Posterior cingulate gyrus (tissue), 11 donors: ENCODE results near the gene BCLAF1.
"Not testable (repeated sequence)": the region's sequence is repeated elsewhere in the genome, so short reads cannot be mapped to it uniquely, and the experiment has no call there.

Experiments used
- DNase-seq, 10 donors: peaks; one replicate each; pipeline versions ENCODE4 v3.0.0 to v3.0.0-alpha.2; 2020 to 2021; ENCODE audit warnings: mixed read lengths in 3 of 10
- intact Hi-C: fragments of 100-400 bp; cut with DNase I; formaldehyde crosslinking; loops from one replicate; pipeline ENCODE4 v1.15.1; 2023

BCLAF1 gene

DNA sequence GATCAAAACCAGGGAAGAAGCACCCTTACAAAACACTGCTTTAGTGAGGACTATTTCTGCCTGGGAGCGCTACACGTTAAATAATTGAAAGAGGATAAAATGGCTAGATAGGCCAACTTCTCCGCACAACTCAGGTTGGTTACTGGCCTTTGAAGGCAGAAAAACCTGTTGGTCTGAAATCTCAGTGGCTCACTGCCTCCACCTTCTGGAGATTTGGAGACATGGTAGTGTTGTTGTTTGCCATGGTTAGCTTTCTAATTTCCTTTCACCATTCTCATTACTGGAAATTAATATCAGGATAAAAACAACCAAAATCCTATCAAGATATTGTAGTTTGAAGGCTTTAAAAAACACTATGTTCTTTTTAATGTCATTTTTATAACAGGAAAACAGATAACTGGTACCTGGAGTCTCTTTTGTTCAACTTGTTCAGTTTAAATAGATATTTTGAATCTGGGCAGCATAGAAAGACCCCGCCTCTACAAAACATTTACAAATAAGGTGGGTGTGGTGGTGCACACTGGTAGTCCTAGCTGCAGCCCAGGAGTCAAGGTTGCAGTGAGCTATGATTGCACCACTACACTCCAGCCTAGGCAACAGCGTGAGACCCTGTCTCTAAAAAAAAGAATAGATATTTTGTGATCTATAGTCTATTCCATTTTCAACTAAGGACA, 27.5 kb upstream of the BCLAF1 start:
- intact Hi-C loops: loop anchor here (10.0 kb wide), 2 partner anchors 62 to 812 kb away; partner anchors contain the start of gene MTFR2

GRCh38 chr6:136315594-136315993, 25.9 kb upstream of the BCLAF1 start:
- intact Hi-C loops: loop anchor here (10.0 kb wide), 2 partner anchors 61 to 811 kb away; partner anchors contain the start of gene MTFR2
- DNase-seq: no peak

More for the DNA sequence above, 27.5 kb upstream of the BCLAF1 start:
- peak in 6 of 10 donors; percentile 29 to 88 (median 62) for DNase-seq

GRCh38 chr6:136312975-136313374, 23.3 kb upstream of the BCLAF1 start:
- DNase-seq: no peak
- intact Hi-C loops: loop anchor here (10.0 kb wide), 2 partner anchors 58 to 808 kb away; partner anchors contain the start of gene MTFR2

DNA sequence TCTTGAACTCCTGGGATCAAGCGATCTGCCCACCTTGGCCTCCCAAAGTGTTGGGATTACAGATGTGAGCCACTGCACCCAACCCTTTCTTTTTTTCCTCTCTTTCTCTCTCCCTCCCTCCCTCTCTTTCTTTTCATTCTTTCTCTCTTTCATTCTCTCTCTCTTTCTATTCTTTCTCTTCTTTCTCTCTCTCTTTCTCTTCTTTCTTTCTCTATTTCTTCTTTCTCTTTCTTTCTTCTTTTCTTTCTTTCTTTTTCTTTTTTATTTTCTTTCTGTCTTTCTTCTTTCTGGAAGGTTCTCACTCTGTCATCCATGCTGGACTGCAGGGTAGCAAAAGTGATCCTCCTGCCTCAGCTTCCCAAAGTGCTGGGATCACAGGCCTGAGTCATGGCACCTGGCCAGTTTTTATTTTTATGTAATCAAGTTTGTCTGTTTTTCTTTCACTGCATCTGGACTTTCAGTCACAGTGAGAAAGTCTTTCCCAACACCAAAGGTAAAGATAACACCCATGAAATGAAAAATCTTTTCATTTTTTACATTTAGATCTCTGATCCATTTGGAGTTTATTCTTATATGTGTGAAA, 20.2 kb upstream of the BCLAF1 start:
- DNase-seq: no peak
- intact Hi-C loops: loop anchor here (10.0 kb wide), 2 partner anchors 55 to 805 kb away; partner anchors contain the start of gene MTFR2

DNA sequence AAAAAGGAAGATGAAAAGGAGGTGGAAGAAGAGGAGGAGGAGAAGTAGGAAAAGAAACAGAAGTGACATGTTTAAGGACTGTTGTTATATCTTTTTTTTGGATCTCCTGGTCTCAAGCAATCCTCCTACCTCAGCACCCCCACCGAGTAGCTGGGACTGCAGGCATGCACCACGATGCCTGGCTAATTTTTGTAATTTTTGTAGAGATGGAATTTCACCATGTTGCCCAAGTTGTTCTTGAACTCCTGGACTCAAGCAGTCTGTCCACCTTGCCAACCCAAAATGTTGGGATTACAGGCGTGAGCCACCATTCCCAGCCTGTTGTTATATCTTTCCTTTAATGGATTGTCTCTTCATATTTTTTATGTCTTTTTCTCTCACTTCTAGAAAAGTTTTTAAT, 19.5 kb upstream of the BCLAF1 start:
- intact Hi-C loops: no loop called here
- no peak for DNase-seq

DNA sequence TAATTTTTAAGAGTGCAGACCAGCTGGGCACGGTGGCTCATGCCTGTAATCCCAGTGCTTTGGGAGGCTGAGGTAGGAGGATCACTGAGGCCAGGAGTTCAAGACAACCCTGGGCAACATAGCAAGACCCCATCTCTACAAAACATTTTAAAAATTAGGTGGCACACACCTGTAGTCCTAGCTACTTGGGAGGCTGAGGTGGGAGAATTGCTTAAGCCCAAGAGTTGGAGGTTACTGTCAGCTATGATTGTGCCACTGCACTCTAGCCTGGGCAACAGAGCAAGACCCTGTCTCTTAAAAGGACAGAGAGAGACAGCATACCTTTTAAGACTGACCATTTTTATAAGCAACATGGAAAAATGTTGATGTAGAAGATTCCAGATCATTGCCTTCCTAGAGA, 18.8 kb upstream of the BCLAF1 start:
- intact Hi-C loops, DNase-seq: not testable (repeated sequence)

DNA sequence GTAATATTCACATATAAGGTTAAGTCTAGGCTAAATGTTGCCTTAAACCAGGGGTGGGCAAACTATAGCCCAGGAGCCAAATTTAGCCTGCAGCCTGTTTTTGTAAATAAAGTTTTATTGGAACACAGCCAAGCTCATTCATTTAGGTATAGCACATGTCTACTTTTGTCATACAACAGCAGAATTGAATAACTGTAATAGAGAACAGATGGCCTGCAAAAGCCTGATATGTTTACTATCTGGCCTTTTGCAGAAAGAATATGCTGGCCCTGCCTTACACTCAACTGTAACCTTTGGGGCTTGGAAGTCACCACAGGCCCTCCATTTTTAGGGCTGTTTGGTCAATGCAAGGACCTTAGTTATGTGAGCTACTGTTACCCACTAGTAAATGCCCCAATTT, 17.7 kb upstream of the BCLAF1 start:
- intact Hi-C loops: no loop called here
- DNase-seq: no peak

DNA sequence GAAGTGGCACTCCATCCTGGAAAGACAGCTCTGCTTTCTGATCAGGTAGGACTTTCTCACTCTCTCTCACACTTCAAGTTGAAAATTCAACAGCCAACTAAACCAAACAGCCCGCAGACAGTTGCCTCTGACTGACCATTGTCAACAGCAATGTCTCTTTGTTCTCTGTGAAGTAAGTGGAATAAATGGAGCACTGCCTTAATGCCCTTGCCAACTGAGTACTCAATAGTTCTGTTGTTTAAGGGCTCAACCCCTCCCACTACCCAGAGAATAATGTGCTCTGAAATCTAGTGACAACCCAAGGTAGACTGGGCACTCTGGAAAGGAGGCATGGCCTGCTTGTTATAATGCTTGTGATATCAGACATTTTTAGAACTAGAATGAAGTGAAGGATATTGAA, 16.8 kb upstream of the BCLAF1 start:
- peak in 2 of 10 donors; percentile 17 to 49 for DNase-seq
- intact Hi-C loops: no loop called here

DNA sequence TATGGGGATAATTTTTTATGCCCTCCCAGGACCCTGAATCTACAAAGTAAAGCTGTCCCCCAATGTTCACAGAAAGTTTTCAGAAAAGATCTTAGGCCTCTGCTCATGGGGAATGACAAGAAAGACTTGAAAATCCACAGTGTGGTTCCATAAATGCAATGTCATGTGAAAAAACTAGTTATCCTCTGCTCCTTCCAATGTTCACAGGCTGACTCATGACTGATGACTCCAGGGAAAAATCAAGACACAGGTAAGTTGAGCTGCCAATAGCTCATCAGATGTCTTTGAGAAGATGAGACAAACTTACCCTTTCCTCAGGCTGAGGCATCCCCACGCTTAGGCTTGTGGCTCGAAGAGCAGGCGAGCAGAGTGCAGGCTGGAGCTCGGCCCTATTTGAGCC, 14.8 kb upstream of the BCLAF1 start:
- intact Hi-C loops: no loop called here
- DNase-seq: no peak

DNA sequence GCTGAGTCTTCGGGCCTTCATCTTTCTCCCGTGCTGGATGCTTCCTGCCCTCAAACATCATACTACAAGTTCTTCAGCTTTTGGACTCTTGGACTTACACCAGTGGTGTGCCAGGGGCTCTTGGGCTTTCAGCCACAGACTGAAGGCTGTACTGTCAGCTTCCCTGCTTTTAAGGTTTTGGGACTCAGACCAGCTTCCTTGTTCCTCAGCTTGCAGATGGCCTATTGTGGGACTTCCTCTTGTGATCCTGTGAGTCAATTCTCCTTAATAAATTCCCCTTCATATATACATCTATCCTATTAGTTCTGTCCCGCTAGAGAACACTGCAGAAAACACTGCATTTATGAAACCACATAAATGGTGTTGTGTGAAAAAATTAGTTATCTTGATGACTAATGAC, 13.9 kb upstream of the BCLAF1 start:
- no peak for DNase-seq
- intact Hi-C loops: no loop called here

DNA sequence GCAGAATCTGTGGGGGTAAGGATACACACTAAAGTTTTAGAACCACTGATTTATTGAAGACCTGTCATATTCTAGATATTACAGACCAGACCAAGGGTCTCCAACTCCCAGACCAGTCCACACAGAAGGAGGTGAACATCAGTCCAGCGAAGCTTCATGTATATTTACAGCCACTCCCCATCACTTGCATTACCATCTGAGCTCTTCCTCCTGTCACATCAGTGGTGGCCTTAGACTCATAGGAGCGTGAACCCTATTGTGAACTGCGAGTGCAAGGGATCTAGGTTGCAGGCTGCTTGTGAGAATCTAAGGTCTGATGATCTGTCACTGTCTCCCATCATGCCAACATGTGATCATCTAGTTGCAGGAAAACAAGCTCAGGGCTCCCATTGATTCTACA, 5.0 kb upstream of the BCLAF1 start:
- intact Hi-C loops: no loop called here
- no peak for DNase-seq

DNA sequence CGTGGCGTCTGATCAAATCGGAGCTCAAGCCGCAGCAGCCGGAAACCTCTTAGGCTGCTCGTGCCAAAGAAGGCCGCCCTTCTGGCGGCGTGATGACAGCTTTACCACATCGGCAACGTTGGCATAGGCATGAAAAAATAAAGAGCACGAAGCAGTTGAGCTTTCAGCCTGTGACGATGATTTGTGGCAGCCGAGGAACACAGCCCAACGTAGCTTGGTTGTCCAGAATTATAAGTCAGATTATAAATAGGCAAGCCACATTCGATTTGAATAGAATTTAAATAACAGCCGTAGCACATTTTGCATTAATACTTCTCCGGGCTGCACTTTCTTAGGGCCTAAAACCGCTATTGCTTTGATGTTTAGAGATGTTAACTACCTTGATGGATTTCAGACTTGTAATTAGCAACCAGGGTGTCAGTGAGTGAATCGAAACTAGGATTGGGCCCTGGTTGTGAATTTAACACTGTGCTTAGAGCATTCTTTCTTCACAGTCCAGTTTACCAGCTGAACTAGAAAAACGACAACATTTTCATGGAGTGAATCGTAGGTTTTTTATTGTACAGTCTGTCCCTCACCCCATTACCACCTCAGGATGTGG, 864 bp upstream of the BCLAF1 start:
- intact Hi-C loops: no loop called here
- DNase-seq: peak; percentile 43 to 93 (median 62)

DNA sequence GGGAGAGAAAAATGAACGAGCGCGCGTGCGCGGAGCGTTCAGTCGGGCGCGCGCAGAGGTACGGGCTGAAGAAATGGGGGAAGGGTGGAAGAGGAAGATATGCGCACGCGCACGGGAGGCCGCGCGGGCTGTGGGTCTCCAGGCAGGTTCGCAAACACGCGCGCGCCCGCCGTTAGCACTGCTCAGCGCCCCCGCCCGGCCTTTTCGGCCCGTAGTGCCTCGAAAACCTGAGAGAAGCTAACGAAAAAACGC, 393 bp downstream of the BCLAF1 start:
- peak; percentile 81 to 98 (median 86) for DNase-seq
- intact Hi-C loops: loop anchor here (2.0 kb wide), 1 partner anchor 262 kb away; the partner anchor contains the start of gene MAP7

DNA sequence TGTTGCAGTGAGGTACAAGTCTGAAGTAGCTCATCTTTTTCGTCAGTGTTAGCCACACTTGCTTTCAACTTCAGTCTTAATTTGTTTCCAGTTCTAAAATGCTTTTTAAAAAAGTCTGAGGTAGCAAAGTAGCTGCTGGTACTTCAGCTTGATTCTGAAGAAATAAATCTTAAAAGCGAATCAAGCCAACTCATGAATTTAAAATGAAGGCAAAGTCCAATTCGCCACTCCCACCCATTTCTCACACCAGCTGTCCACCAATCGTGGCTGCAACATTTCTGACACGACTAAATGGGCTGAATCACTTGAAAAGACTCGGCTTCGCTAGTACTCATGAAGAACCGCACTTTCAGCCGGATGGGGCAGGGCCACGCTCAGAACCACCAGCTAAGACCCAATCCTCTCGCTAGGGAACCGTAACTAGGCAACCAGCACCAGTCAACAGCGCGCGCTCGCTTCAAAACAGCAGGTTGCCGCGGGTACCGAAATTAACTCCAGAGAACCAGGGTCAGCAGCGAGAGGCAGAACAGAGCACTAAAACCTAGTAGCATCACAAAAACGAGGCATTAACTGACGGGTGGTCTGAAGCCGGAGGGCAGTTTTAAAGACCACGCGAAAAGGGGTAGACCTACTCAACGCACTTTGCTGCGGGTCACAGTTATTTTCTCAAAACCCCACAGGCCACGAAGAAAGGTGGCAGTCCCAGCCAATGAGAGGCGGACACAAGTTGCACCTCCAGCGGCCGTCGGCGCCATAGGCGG, 900 bp downstream of the BCLAF1 start:
- DNase-seq: peak; percentile 44 to 95 (median 66)
- intact Hi-C loops: loop anchor here (2.0 kb wide), 1 partner anchor 262 kb away; the partner anchor contains the start of gene MAP7

DNA sequence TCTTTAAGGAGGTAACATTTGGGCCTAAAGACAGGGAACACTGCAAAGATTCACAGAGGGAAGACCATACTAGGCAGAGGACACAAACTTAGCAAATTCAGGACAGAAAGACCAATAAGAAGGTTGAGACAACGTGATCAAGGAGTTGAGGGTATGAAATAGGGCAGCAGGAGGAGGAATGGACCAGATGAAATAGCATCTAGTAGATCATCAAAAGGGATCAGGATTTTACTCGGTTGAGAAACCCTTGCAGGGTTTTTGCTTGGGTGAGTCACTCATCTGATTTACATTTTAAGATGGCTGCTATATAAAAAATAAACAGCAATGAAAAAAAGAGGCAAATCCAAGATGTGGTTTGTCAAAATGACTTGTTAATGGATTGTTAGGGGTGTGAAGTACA, 4.7 kb downstream of the BCLAF1 start:
- intact Hi-C loops: no loop called here
- no peak for DNase-seq

DNA sequence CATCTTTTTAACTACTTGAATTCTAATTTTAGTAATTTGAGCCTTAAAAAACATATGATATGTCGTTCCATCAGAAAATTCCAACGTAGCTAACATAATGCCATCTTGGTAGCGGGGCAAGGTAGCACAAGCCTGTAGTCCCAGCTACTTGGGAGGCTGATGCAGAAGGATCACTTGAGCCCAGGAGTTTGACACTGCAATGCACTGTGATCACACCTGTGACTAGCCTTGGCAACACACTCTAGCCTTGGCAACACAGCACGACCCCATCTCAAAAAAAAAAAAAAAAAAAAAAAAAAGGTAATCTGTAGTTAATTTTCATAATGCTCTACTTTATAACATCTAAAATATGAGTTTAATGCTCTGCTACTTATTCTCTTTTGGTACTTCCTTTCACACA, 6.7 kb downstream of the BCLAF1 start:
- intact Hi-C loops: no loop called here
- DNase-seq: no peak

DNA sequence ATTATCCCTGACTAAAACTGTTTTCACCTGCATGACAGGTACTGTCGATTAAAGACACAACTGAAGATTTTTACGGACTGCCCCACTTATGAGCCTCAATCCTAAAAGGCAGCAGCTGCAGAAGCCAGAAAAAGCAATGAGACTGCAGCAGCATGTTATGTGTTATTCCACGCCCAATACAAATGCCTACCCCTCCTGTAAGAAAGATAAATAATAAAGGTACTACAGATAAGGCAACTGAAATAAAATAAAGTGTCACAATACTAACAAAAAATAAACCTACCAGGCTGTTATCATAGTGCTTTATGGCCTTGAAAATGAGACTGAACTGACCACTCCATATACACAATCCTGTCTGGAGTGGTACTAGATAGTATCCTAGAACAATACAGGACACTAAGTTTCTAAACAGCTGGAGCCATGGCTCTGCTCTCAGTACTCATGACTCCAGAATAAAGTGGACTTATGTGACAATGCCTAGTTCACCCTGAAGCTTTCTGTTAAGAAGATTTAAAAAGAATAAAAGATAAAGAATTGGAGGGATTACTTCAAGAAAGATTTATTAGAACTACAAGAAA, 9.5 kb downstream of the BCLAF1 start:
- intact Hi-C loops: no loop called here
- no peak for DNase-seq

GRCh38 chr6:136274062-136274461, 15.6 kb downstream of the BCLAF1 start:
- intact Hi-C loops: no loop called here
- DNase-seq: no peak

DNA sequence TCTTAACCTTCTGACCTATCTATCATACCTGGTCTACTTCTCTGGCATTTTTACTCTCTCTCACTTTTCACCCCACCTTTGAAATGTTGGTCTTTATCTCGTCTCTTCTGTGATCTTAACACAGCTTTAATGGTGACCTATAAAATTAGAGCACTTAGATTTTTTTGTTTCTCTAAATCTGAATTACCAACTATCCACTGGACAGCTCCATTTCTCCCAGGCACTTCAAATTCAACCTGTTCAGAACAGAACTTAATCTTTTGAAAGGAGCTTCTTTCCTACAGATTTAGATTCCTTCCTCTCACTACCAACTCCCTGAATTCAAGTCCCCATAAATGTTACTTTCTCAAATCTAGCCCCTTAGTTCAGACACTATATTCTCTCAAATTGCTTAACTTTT, 24.5 kb downstream of the BCLAF1 start:
- intact Hi-C loops: no loop called here
- DNase-seq: no peak

- intact Hi-C loops: no loop called here
- DNase-seq: no peak
Measured at GRCh38 chr6:136262940-136263339, 26.7 kb downstream of the BCLAF1 start.
